ENCODE data around the gene AKAP6.

Gene AKAP6

GRCh38 chr14:32823706-32824105, 494.6 kb downstream of the AKAP6 start:
- DNase-seq (ENCODE audit: low read depth): no peak

GRCh38 chr14:32824195-32824594, 495.1 kb downstream of the AKAP6 start:
- no peak for DNase-seq (ENCODE audit: low read depth)

- DNase-seq (ENCODE audit: low read depth): no peak
Measured at GRCh38 chr14:32825058-32825457, 496.0 kb downstream of the AKAP6 start.

GRCh38 chr14:32826404-32827082, 497.4 kb downstream of the AKAP6 start:
- no peak for DNase-seq (ENCODE audit: low read depth)

- no peak for DNase-seq (ENCODE audit: low read depth)
Measured at GRCh38 chr14:32827514-32827913, 498.4 kb downstream of the AKAP6 start.

GRCh38 chr14:32835924-32836323, 506.8 kb downstream of the AKAP6 start:
- no peak for DNase-seq (ENCODE audit: low read depth)

- no peak for DNase-seq (ENCODE audit: low read depth)
Measured at GRCh38 chr14:32841698-32842097, 512.6 kb downstream of the AKAP6 start.

GRCh38 chr14:32846821-32847365, 517.8 kb downstream of the AKAP6 start:
- DNase-seq (ENCODE audit: low read depth): no peak

- no peak for DNase-seq (ENCODE audit: low read depth)
Measured at GRCh38 chr14:32847867-32848266, 518.8 kb downstream of the AKAP6 start.

GRCh38 chr14:32865827-32866376, 536.8 kb downstream of the AKAP6 start:
- DNase-seq (ENCODE audit: low read depth): no peak

- DNase-seq (ENCODE audit: low read depth): no peak
Measured at GRCh38 chr14:32883188-32883587, 554.1 kb downstream of the AKAP6 start.
